HUES48 (cell line): Measurements from ENCODE around the gene KCNIP3.

Experiments used
- H3K27ac ChIP-seq: one replicate; pipeline ENCODE4 v1.7.0; 2013; ENCODE audit warnings: low read depth, low read length, inconsistent platforms
- H3K27me3 ChIP-seq: 2 replicates; pipeline ENCODE4 v1.6.1; 2013; ENCODE audit warnings: mild to moderate bottlenecking, low read length; ENCODE audit not compliant: control insufficient read depth, insufficient read depth
- H3K36me3 ChIP-seq: 2 replicates; pipeline ENCODE4 v1.6.1; 2013; ENCODE audit warnings: low read length; ENCODE audit not compliant: control insufficient read depth, insufficient read depth
- H3K4me1 ChIP-seq: 2 replicates; pipeline ENCODE4 v1.6.1; 2013; ENCODE audit warnings: mild to moderate bottlenecking, low read length; ENCODE audit not compliant: control insufficient read depth, insufficient read depth
- H3K4me3 ChIP-seq: 2 replicates; pipeline ENCODE4 v1.5.1; 2013; ENCODE audit warnings: mild to moderate bottlenecking, low read depth, low read length
- H3K9ac ChIP-seq: 2 replicates; pipeline ENCODE4 v1.6.1; 2013; ENCODE audit warnings: mild to moderate bottlenecking, low read depth, low read length, moderate library complexity
- H3K9me3 ChIP-seq: 2 replicates; pipeline ENCODE4 v1.6.1; 2013; ENCODE audit warnings: low read length; ENCODE audit not compliant: control insufficient read depth, insufficient read depth

Gene KCNIP3

DNA sequence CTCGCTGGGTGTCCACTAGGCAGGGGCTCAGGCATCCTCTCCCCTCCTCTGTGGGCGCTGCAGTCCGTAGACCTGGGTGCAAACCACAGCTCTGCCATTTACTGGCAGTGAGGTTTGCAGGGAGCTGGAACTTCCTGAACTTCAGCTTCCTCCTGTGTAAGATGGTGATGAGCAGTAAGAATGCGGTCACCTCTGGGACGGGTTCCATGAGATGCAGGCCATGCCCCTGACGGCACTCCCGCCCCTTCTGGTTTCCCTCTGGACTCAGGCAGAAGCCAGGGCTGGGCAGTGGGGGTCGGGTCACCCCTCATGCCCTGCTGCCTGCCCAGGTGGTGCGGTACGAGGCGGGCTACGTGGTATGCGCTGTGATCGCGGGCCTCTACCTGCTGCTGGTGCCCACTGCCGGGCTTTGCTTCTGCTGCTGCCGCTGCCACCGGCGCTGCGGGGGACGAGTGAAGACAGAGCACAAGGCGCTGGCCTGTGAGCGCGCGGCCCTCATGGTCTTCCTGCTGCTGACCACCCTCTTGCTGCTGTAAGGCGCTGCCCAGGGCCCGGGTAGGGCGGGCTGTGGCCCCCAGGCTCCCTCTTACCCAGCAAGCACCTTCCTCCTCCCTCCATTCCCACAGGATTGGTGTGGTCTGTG, 21.4 kb upstream of the KCNIP3 start:
- Histone ChIP-seq H3K27ac (no peak overlapping the region), H3K4me3 (no peak overlapping the region)

GRCh38 chr2:95276244-95276887, 20.8 kb upstream of the KCNIP3 start:
- H3K4me1 ChIP-seq: peaks cover 21% of the 10 kb centered on the region
- H3K27me3 ChIP-seq: no peaks in the 10 kb centered on the region
- no peak overlapping the region for H3K4me3 ChIP-seq
- no peak overlapping the region for H3K9ac ChIP-seq
- no peak overlapping the region for H3K27ac ChIP-seq
- H3K36me3 ChIP-seq: no peaks in the 10 kb centered on the region
- no peaks in the 10 kb centered on the region for H3K9me3 ChIP-seq

More for the DNA sequence above, 21.4 kb upstream of the KCNIP3 start:
- no peak overlapping the region for H3K9ac ChIP-seq
- H3K36me3 ChIP-seq: no peaks in the 10 kb centered on the region
- no peaks in the 10 kb centered on the region for H3K27me3 ChIP-seq
- H3K9me3 ChIP-seq: no peaks in the 10 kb centered on the region
- peaks cover 21% of the 10 kb centered on the region for H3K4me1 ChIP-seq

DNA sequence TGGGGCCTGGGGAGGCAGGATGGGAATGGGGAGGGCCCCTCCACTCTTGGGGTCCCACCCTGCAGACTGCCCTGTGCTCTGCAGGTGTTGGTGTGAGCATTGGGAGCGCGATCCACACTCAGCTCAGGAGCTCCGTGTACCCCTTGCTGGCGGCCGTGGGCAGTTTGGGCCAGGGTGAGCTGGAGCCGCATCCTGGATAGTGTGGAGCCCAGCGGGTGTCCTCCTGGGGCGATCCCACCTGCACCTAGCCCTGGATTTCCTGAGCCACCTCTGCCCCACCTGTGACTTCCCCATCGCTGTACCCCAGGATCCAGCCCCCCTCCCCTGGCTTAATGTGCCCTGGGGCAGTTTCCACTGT, 20.3 kb upstream of the KCNIP3 start:
- Histone ChIP-seq H3K36me3 (no peaks in the 10 kb centered on the region), H3K9ac (no peak overlapping the region), H3K4me1 (peaks cover 21% of the 10 kb centered on the region), H3K4me3 (no peak overlapping the region), H3K27me3 (no peaks in the 10 kb centered on the region), H3K9me3 (no peaks in the 10 kb centered on the region), H3K27ac (no peak overlapping the region)

GRCh38 chr2:95277246-95277906, 19.8 kb upstream of the KCNIP3 start:
- Histone ChIP-seq H3K27me3 (no peaks in the 10 kb centered on the region), H3K4me3 (no peak overlapping the region), H3K36me3 (no peaks in the 10 kb centered on the region), H3K9me3 (no peaks in the 10 kb centered on the region), H3K27ac (no peak overlapping the region), H3K9ac (no peak overlapping the region), H3K4me1 (peaks cover 21% of the 10 kb centered on the region)

GRCh38 chr2:95278051-95278471, 19.1 kb upstream of the KCNIP3 start:
- no peaks in the 10 kb centered on the region for H3K36me3 ChIP-seq
- peaks cover 21% of the 10 kb centered on the region for H3K4me1 ChIP-seq
- no peak overlapping the region for H3K9ac ChIP-seq
- no peaks in the 10 kb centered on the region for H3K27me3 ChIP-seq
- H3K9me3 ChIP-seq: no peaks in the 10 kb centered on the region
- H3K4me3 ChIP-seq: no peak overlapping the region
- H3K27ac ChIP-seq: no peak overlapping the region

GRCh38 chr2:95278637-95279225, 18.4 kb upstream of the KCNIP3 start:
- H3K36me3 ChIP-seq: no peaks in the 10 kb centered on the region
- H3K27me3 ChIP-seq: no peaks in the 10 kb centered on the region
- no peak overlapping the region for H3K9ac ChIP-seq
- H3K4me1 ChIP-seq: peaks cover 21% of the 10 kb centered on the region
- no peaks in the 10 kb centered on the region for H3K9me3 ChIP-seq
- no peak overlapping the region for H3K4me3 ChIP-seq
- no peak overlapping the region for H3K27ac ChIP-seq

DNA sequence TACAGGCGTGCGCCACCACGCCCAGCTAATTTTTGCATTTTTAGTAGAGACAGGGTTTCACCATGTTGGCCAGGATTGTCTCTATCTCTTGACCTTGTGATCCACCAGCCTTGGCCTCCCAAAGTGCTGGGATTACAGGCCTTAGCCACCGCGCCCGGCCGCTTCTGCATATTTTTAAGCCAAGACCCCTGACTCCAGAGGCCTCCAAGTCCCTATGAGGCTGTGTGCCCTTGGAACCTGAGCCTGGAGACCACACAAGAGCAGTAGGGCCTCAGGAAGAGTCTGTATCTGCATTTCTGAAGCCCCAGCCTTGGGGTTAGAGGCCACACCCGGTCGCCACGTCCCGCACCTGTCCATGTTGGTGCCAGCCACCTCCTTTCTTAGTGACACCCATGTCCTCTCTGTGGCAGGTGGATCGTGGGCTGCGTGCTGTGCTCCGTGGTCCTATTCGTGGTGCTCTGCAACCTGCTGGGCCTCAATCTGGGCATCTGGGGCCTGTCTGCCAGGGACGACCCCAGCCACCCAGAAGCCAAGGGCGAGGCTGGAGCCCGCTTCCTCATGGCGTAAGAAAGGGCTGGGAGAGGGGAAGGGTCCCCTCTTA, 17.6 kb upstream of the KCNIP3 start:
- H3K9me3 ChIP-seq: no peaks in the 10 kb centered on the region
- H3K4me3 ChIP-seq: no peak overlapping the region
- H3K36me3 ChIP-seq: no peaks in the 10 kb centered on the region
- H3K27me3 ChIP-seq: no peaks in the 10 kb centered on the region
- H3K4me1 ChIP-seq: peaks cover 14% of the 10 kb centered on the region
- H3K9ac ChIP-seq: no peak overlapping the region
- H3K27ac ChIP-seq: no peak overlapping the region

DNA sequence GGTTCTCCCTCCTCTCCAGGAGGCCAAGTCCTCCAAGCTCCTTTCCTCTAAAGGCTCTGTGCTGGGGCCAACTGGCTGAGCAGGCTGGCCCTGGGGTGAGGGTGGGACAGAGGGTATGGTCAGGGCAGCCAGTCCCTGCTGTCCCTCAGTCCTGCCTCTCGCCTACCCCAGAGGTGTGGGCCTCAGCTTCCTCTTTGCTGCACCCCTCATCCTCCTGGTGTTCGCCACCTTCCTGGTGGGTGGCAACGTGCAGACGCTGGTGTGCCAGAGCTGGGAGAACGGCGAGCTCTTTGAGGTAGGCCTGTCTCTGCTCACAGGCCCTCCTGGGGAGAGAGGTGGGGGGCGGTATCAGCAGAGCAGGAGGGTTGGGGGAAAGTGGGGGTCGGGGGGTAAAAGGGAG, 16.1 kb upstream of the KCNIP3 start:
- H3K4me3 ChIP-seq: no peak overlapping the region
- H3K27ac ChIP-seq: no peak overlapping the region
- H3K9ac ChIP-seq: no peak overlapping the region
- no peaks in the 10 kb centered on the region for H3K36me3 ChIP-seq
- no peaks in the 10 kb centered on the region for H3K9me3 ChIP-seq
- H3K27me3 ChIP-seq: no peaks in the 10 kb centered on the region
- H3K4me1 ChIP-seq: peaks cover 8% of the 10 kb centered on the region

DNA sequence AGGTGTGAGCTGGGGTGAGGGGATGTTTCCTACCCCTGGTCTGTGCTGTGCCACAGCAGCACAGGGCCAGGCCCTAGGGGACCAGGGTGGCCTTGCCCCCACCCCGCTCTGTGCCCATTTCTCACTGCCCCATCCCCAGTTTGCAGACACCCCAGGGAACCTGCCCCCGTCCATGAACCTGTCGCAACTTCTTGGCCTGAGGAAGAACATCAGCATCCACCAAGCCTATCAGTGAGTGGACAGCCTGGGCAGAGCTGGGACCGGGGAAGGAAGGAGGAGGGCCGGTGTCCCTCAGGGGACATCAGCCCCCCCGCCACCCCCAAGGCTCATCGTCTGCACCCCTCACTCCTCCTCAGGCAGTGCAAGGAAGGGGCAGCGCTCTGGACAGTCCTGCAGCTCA, 15.4 kb upstream of the KCNIP3 start:
- Histone ChIP-seq H3K27ac (no peak overlapping the region), H3K4me3 (no peak overlapping the region), H3K9me3 (no peaks in the 10 kb centered on the region), H3K27me3 (no peaks in the 10 kb centered on the region), H3K36me3 (no peaks in the 10 kb centered on the region), H3K9ac (no peak overlapping the region), H3K4me1 (peaks cover 7% of the 10 kb centered on the region)

GRCh38 chr2:95282458-95282857, 14.7 kb upstream of the KCNIP3 start:
- no peak overlapping the region for H3K4me3 ChIP-seq
- H3K4me1 ChIP-seq: peaks cover under 1% of the 10 kb centered on the region; the same call in 1 of the 2 replicates
- H3K36me3 ChIP-seq: no peaks in the 10 kb centered on the region
- no peaks in the 10 kb centered on the region for H3K9me3 ChIP-seq
- no peak overlapping the region for H3K9ac ChIP-seq
- H3K27me3 ChIP-seq: no peaks in the 10 kb centered on the region
- H3K27ac ChIP-seq: no peak overlapping the region

DNA sequence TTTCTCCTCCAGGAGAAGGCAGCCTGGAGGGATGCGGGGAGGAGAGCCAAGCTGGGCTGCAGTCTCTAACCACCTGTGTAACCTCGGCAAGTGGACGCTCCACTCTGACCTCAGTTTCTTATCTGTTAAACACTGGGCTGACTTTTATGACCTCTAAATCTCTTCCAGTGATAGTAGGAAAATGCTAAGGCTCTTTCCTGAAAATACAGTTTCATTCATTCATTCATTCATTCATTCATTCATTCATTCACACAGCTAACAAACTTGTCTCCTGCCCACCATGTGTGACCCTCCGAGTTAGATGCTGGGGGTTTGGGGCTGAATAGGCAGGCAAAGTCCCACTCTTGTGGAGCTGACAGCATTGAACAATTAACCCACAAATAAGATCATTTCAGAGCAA, 13.6 kb upstream of the KCNIP3 start:
- H3K9ac ChIP-seq: no peak overlapping the region
- no peaks in the 10 kb centered on the region for H3K27me3 ChIP-seq
- H3K4me1 ChIP-seq: no peaks in the 10 kb centered on the region; the same call in 1 of the 2 replicates
- H3K36me3 ChIP-seq: no peaks in the 10 kb centered on the region
- H3K4me3 ChIP-seq: no peak overlapping the region
- no peak overlapping the region for H3K27ac ChIP-seq
- H3K9me3 ChIP-seq: no peaks in the 10 kb centered on the region
